ENCODE results near the gene GTF3C5. TPM values are rescaled to one million over a fixed set of nuclear protein-coding genes. Genes with fewer than 3 reads are reported as not detected.

Gene GTF3C5
- total RNA-seq, 1 experiment from 2014 or later = 104 TPM

- ChIA-PET CTCF (interaction anchor here (0.7 to 1.9 kb wide), 22 partner anchors 11 to 286 kb away, joined by 3 to 40 read pairs (median 4); partner anchors contain the start of genes GBGT1 and GTF3C5), POLR2A (no interaction called here)
- peaks cover 62% of the 10 kb centered on the region for H3K36me3 Mint-ChIP-seq
Observed at GRCh38 chr9:133048595-133048994, 17.8 kb downstream of the GTF3C5 start.

More at GRCh38 chr9:133048595-133048994, 17.8 kb downstream of the GTF3C5 start:
- ATAC-seq = peak; percentile 87
- Mint-ChIP-seq H3K27ac (no peak overlapping the region), H3K9me3 (no peaks in the 10 kb centered on the region), H3K4me1 (no peaks in the 10 kb centered on the region), H3K4me3 (no peak overlapping the region), H3K27me3 (ENCODE audit: low read depth) (no peaks in the 10 kb centered on the region)
- DNase-seq (ENCODE audit: low spot score) = peak; percentile 43
- TF ChIP-seq CDX4 (CRISPR knock-in tag; IDR thresholded peaks at IDR 0.05; ENCODE audit: borderline replicate concordance) = no peak
- TF ChIP-seq MAX (CRISPR knock-in tag; IDR thresholded peaks at IDR 0.05) = no peak
- no peak for TF ChIP-seq NFE2L1 (CRISPR knock-in tag; IDR thresholded peaks at IDR 0.05)
- no peak for TF ChIP-seq ZBTB21 (CRISPR knock-in tag; IDR thresholded peaks at IDR 0.05; ENCODE audit: borderline replicate concordance)
- no peak for TF ChIP-seq IRF1 (CRISPR knock-in tag; IDR thresholded peaks at IDR 0.05)
- TF ChIP-seq USF1 (CRISPR knock-in tag; IDR thresholded peaks at IDR 0.05) = no peak
- TF ChIP-seq SMAD3 (CRISPR knock-in tag; IDR thresholded peaks at IDR 0.05; ENCODE audit: borderline replicate concordance) = no peak
- no peak for TF ChIP-seq STAT6 (CRISPR knock-in tag; conservative IDR thresholded peaks at IDR 0.05; ENCODE audit: low read depth)
- no peak for TF ChIP-seq SP1 (CRISPR knock-in tag; conservative IDR thresholded peaks at IDR 0.05)
- TF ChIP-seq PRDM15 (CRISPR knock-in tag; IDR thresholded peaks at IDR 0.05) = no peak
- TF ChIP-seq HMGXB4 (CRISPR knock-in tag; IDR thresholded peaks at IDR 0.05) = no peak
- no peak for TF ChIP-seq ZNF138 (CRISPR knock-in tag; conservative IDR thresholded peaks at IDR 0.05)
- no peak for TF ChIP-seq ETV6 (CRISPR knock-in tag; IDR thresholded peaks at IDR 0.05)

Data from WTC11 (cell line).